Activated CD4-positive, alpha-beta T cell treated with anti-CD3 and anti-CD28 coated beads, Interleukin-2, Interleukin-4, amounts not matched to agents 100 ng/mL and 50 ng/mL, durations not matched to agents 16 hours and 8 hours (primary cell): ENCODE results near the gene OPTN.

Experiments
- DNase-seq: peaks from one replicate; pipeline ENCODE4 v3.0.0-alpha.2; 2020; ENCODE audit warnings: low spot score

OPTN gene

GRCh38 chr10:13184276-13184675 lies 84.3 kb downstream of the OPTN start:
- DNase-seq: no peak

GRCh38 chr10:13184730-13185514 lies 85.0 kb downstream of the OPTN start:
- DNase-seq: no peak

GRCh38 chr10:13187135-13187534 lies 87.2 kb downstream of the OPTN start:
- no peak for DNase-seq
